Cardiac muscle cell (in vitro differentiated cells and primary cell): ENCODE measurements around the gene FBLN1. TPM values are rescaled to one million over a fixed set of nuclear protein-coding genes. Genes with fewer than 3 reads are reported as not detected.

Experiments used
- DNase-seq, 2 donors: peaks; one replicate each; pipeline versions ENCODE4 v3.0.0 to v3.0.0-alpha.2; 2010 to 2017; ENCODE audit warnings: low read depth in 1 of 2, low spot score in 1 of 2
- H3K27ac ChIP-seq: fragments of 200-600 bp; sonication (generic); 2 replicates; pipeline ENCODE4 v1.5.1; 2016
- H3K27me3 ChIP-seq: fragments of 200-600 bp; sonication (generic); 2 replicates; pipeline ENCODE4 v1.6.0; 2016; ENCODE audit warnings: control low read depth
- H3K36me3 ChIP-seq: fragments of 200-600 bp; sonication (generic); 2 replicates; pipeline ENCODE4 v1.5.1; 2016; ENCODE audit warnings: control low read depth
- H3K4me1 ChIP-seq: fragments of 200-600 bp; sonication (generic); 2 replicates; pipeline ENCODE4 v1.8.1; 2017; ENCODE audit warnings: low read depth, mild to moderate bottlenecking, mixed run types
- H3K4me3 ChIP-seq: fragments of 200-600 bp; sonication (generic); 2 replicates; pipeline ENCODE4 v1.5.1; 2016; ENCODE audit warnings: mild to moderate bottlenecking
- H3K9me3 ChIP-seq: fragments of 200-600 bp; sonication (generic); 2 replicates; pipeline ENCODE4 v1.5.1; 2017; ENCODE audit warnings: low read depth, mild to moderate bottlenecking, control low read depth
- polyA plus RNA-seq: library from polyadenylated mRNA; unstranded; fragments of >200 nt; fragmentation: Nextera tagmentation; extraction: Ambion mirVana; gene quantifications from 2 replicates; pipeline ENCODE4 v1.2.1, GENCODE V29; 2016
- total RNA-seq: library from RNA; depleted of rRNA; stranded (reverse); fragments of >200 nt; gene quantifications from 2 replicates; pipeline ENCODE4 v1.2.3, GENCODE V29; 2016
- TF ChIP-seq, protein P1 (sequence below): IDR thresholded peaks from 2 replicates; pipeline ENCODE4 v1.5.1; 2012; ENCODE audit warnings: low read depth, mild to moderate bottlenecking, low read length

Gene FBLN1
- total and polyA plus RNA-seq, 2 experiments from 2014 or later = 53.8 to 55.7 TPM

DNA sequence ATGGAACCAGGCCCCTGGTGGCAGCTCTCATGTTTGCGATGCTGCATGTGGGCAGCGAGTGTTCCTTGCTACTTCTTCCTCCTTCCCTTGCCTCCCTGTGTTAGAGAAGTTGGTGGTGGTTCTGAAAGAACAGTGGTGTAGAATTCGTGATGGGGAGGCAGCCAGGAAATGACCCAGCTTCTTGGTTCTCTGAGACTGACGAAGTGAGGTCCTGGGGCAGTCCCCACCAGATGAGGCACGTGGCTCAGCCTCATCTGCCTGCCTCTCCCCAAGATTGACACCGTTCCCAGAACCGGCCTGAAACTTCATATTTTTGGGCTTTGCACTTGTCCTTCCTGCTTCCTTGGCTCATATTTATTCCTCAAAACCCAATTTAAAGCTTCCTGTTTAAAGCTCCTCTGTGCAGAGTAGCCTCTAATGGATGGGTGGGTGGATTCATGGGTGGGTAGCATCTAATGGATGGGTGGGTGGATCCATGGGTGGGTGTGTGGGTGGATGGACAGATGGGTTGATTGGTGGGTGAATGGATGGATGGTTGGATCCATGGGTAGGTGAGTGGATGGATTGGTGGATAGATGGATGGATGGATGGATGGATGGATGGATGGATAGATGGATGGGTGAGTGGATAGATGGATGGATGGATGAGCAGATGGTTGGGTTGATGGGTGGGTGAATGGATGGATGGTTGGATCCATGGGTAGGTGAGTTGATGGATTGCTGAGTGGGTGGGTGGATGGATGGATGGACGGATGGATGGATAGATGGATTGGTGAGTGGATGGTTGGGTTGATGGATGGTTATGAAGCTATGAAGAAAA is 91.6 kb downstream of the FBLN1 start:
- no peak overlapping the region for H3K4me3 ChIP-seq
- no peak overlapping the region for H3K27ac ChIP-seq
- peaks cover 78% of the 10 kb centered on the region for H3K27me3 ChIP-seq
- TF ChIP-seq, protein P1, sequence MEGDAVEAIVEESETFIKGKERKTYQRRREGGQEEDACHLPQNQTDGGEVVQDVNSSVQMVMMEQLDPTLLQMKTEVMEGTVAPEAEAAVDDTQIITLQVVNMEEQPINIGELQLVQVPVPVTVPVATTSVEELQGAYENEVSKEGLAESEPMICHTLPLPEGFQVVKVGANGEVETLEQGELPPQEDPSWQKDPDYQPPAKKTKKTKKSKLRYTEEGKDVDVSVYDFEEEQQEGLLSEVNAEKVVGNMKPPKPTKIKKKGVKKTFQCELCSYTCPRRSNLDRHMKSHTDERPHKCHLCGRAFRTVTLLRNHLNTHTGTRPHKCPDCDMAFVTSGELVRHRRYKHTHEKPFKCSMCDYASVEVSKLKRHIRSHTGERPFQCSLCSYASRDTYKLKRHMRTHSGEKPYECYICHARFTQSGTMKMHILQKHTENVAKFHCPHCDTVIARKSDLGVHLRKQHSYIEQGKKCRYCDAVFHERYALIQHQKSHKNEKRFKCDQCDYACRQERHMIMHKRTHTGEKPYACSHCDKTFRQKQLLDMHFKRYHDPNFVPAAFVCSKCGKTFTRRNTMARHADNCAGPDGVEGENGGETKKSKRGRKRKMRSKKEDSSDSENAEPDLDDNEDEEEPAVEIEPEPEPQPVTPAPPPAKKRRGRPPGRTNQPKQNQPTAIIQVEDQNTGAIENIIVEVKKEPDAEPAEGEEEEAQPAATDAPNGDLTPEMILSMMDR = no peak
- no peak for DNase-seq
- H3K4me1 ChIP-seq = peaks cover 14% of the 10 kb centered on the region
- no peaks in the 10 kb centered on the region for H3K36me3 ChIP-seq
- no peaks in the 10 kb centered on the region for H3K9me3 ChIP-seq

DNA sequence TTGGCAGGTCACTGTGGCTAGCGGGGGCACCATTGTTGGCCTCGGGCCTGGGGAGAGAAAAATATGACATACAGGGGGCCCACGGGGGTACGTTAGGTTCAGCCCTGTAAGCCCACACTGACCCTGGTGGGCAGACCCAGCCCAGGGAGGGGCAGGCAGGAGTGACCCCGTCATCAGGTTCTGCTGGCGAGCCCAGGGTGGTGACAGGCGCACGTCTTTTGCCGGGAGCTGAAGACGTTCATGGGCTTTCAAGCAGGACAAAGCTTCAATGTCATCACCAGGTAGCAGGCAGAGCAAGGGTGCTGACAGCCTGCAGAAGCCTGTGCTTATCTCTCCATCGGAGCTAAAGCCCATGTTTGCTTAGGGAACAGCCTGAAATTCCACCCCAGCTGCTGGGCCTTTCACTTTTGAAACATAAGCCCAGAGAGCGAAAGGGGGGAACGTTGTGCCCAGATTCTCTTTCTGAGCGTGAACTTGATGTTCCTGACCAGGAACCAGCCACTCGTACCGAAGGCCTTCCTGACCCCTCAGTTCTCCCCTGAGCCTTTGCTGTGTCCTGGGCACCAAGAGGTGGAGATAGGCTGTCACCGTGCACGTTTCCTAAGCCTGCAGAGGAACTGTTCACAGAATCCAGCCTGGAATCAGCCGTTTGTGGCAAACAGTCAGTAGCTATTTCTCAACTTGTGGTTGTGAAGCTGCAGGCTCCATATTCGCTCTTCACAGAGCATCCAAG is 94.9 kb downstream of the FBLN1 start:
- no peaks in the 10 kb centered on the region for H3K36me3 ChIP-seq
- H3K4me3 ChIP-seq = no peak overlapping the region
- peaks cover 74% of the 10 kb centered on the region for H3K27me3 ChIP-seq
- H3K4me1 ChIP-seq = peaks cover 14% of the 10 kb centered on the region
- DNase-seq = peak in 1 of 2 donors; percentile 66
- TF ChIP-seq, protein P1 = no peak
- no peaks in the 10 kb centered on the region for H3K9me3 ChIP-seq
- H3K27ac ChIP-seq = no peak overlapping the region

DNA sequence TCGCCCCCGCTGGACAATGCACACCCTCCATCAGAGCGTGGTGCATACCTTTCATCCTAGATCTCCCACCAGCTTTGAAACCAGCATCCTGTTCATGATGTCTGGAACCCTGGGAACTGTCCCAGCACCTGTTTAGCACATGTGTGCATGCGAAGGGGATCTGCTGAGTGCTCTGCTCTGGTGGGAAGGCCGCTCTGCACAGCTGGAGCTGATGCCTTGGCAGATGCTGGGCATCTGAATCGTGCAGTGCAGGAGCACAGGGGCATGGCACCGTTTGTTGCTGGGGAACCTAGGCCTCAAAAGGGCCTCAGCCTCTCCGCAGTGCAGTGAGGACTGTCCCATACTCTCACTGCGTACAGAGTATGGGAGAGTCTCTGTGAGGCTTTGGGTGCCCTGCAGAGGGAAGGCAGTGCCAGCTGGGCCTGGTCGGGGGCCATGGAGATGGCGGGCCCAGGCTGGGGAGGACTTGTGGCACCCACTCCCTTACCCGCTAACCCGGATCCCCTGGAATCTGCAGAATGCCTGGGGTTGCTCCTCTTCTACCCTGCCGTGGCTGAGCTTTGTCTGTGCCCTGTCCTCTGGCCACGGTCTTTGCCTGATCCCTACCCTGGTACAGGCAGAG is 96.0 kb downstream of the FBLN1 start:
- Histone ChIP-seq H3K36me3 (no peaks in the 10 kb centered on the region), H3K27ac (no peak overlapping the region), H3K4me1 (peaks cover 14% of the 10 kb centered on the region), H3K27me3 (peaks cover 74% of the 10 kb centered on the region), H3K9me3 (no peaks in the 10 kb centered on the region), H3K4me3 (no peak overlapping the region)
- no peak for DNase-seq
- TF ChIP-seq, protein P1 = no peak

DNA sequence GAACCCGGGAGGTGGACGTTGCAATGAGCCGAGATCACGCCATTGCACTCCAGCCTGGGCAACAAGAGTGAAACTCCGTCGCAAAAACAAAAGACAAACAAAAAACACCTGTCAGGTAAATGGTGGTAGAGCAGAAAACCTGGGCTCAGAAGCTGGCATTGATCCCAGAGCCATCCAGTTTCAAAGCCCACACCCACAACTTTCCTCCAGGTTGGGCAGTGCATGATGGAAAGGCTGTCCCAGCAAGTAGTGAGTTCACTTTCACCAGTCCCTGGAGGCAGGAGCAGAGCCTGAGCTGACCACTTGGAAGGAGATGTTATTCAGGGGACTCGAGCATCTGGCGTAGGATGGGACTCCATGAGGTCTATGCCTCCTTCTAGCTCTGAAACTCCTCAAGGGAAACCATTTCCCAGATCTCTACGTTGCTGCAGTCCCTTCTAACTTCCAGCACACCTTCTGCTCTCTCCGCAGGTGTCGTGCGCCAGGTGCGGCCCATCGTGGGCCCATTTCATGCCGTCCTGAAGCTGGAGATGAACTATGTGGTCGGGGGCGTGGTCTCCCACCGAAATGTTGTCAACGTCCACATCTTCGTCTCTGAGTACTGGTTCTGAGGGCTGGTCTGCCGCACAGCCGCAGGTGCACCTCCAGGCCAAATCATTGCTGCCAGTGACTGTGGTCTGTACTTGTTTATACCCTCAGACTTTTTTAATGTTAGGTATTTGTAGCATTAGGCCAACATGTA is 97.3 kb downstream of the FBLN1 start:
- Histone ChIP-seq H3K27me3 (peaks cover 74% of the 10 kb centered on the region), H3K4me3 (no peak overlapping the region), H3K4me1 (peaks cover 14% of the 10 kb centered on the region), H3K27ac (no peak overlapping the region), H3K9me3 (no peaks in the 10 kb centered on the region), H3K36me3 (no peaks in the 10 kb centered on the region)
- TF ChIP-seq, protein P1 = no peak
- DNase-seq = no peak
